ENCODE data around the gene MYO5B.

MYO5B gene

DNA sequence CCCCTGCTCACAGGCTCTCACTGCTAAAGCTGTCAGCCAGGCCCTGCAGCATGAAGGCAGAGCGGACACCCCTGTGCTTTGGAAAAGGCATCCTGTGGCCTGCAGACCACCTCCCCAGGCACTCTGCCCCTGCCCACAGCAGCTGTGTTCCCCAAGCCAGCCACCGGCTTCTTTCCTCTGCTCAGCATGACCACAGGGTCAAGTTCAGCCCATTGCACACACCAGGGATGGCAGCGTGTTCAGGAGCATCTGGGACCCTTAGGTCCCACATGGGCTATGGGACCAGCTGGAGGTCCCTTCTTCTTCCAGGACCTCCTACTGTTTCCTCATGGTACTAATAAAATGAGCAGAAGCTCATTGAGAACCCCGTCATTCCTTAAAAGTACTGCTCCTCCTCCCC, 263.2 kb downstream of the MYO5B start:
- H3K4me3 ChIP-seq (ENCODE audit: low read depth in 1 of 5, low read length in 5 of 5), result no peak overlapping the region
- no peaks in the 10 kb centered on the region for H3K36me3 ChIP-seq (ENCODE audit: control insufficient read depth in 5 of 5, insufficient read depth in 5 of 5, low read length in 5 of 5)
- H3K9me3 ChIP-seq (ENCODE audit: control insufficient read depth in 5 of 5, low read length in 5 of 5), result no peaks in the 10 kb centered on the region
- no peak overlapping the region for H3K9ac ChIP-seq (ENCODE audit: low read length in 5 of 5)
- H3K27ac ChIP-seq (ENCODE audit: low read depth, low read length), result no peak overlapping the region
- H3K27me3 ChIP-seq (ENCODE audit: control insufficient read depth in 5 of 5, insufficient read depth in 4 of 5, low read length in 5 of 5), result no peaks in the 10 kb centered on the region
- peaks cover 0 to 19% (median 13%) of the 10 kb centered on the region in 5 donors for H3K4me1 ChIP-seq (ENCODE audit: control insufficient read depth in 5 of 5, insufficient read depth in 5 of 5, low read length in 5 of 5)

DNA sequence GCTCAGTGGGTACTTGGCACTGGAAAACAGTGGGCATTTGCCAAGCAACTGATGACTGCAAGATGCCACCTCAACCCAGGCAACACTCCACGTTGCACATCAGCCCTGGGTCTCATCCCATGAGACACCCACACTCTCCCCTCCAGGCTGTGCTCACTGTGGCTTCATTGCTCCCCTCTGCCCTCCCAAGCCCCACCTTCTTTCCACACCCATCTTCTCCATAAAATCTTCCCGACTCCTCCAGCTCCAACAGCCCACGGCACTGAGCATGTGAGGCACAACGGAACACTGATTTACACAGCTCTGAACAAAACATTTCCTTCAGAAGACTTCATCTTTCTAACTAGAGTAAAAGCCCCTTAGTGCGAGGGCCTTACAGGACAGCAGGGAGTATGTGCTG, 263.8 kb downstream of the MYO5B start:
- H3K27ac ChIP-seq (ENCODE audit: low read depth, low read length), result no peak overlapping the region

DNA sequence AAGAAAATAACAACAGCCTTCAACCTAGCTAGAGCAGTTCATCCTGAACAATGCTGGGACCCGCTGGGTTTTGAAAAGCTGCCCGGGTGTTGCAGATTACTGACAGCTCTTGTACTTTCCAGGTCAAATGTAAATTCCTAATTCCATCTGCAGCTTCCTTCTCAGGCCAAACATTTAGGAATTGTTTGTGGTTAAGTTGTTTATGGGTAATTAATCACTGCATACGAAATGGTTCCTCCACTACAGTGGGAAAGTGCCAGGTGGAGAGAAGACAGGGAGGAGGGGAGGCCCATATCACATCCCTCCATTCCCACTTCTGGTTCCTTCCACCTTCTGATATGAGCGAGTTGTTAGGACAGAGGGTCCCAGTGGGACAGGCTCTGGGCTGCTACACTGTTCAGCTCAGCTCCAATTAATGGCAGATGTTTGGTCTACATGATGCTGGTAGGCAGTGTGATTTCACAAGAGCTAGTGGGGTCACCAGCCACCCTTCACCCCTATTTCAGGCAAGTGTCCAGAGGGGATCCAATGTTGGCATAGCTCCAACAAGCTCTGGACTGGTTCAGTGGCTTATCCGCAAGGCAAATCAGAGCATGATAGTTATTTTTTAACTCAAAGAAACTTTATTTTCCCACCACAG, 268.7 kb downstream of the MYO5B start:
- Histone ChIP-seq H3K4me1 (ENCODE audit: control insufficient read depth in 5 of 5, insufficient read depth in 5 of 5, low read length in 5 of 5) (peaks cover 0 to 21% (median 13%) of the 10 kb centered on the region in 5 donors), H3K36me3 (ENCODE audit: control insufficient read depth in 5 of 5, insufficient read depth in 5 of 5, low read length in 5 of 5) (no peaks in the 10 kb centered on the region), H3K27me3 (ENCODE audit: control insufficient read depth in 5 of 5, insufficient read depth in 4 of 5, low read length in 5 of 5) (no peaks in the 10 kb centered on the region), H3K27ac (ENCODE audit: low read depth, low read length) (no peak overlapping the region), H3K9me3 (ENCODE audit: control insufficient read depth in 5 of 5, low read length in 5 of 5) (no peaks in the 10 kb centered on the region), H3K4me3 (ENCODE audit: low read depth in 1 of 5, low read length in 5 of 5) (no peak overlapping the region), H3K9ac (ENCODE audit: low read length in 5 of 5) (no peak overlapping the region)

More for the DNA sequence above, 263.8 kb downstream of the MYO5B start:
- Histone ChIP-seq H3K27me3 (ENCODE audit: control insufficient read depth in 5 of 5, insufficient read depth in 4 of 5, low read length in 5 of 5) (no peaks in the 10 kb centered on the region), H3K4me3 (ENCODE audit: low read depth in 1 of 5, low read length in 5 of 5) (no peak overlapping the region), H3K9me3 (ENCODE audit: control insufficient read depth in 5 of 5, low read length in 5 of 5) (no peaks in the 10 kb centered on the region), H3K4me1 (ENCODE audit: control insufficient read depth in 5 of 5, insufficient read depth in 5 of 5, low read length in 5 of 5) (peaks cover 0 to 24% (median 17%) of the 10 kb centered on the region in 5 donors), H3K36me3 (ENCODE audit: control insufficient read depth in 5 of 5, insufficient read depth in 5 of 5, low read length in 5 of 5) (no peaks in the 10 kb centered on the region), H3K9ac (ENCODE audit: low read length in 5 of 5) (no peak overlapping the region)

DNA sequence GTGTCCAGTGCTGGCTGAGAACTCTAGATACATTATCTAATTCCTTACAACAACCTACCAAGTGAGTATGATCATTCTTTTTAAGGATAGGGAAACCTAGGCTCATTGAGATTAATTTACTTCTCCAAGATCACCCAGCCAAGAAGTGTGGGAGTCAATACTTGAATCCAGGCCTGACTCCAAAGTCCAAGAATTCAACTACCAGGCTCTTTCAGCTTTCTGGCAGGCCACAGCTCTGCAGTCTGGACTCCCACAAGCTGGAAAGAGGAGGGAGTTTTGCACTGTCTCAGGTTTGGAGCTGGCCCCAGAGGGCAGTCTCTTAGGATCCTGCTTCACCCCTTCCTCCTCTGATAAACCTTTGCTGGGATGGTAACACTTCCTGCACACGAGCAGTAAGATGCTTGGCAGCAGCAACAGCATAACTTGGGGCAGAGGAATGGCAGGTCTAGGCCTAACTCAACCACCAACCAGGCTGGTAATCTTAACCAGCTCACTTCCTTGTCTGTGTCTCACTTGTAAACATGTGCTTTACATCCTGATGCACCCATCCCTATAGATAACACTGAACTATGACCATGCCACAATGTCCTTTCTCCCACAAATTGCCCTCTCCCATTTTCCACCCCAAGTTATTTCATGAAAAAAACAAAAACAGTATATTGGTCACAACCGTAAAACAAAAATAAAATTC, 270.5 kb downstream of the MYO5B start:
- Histone ChIP-seq H3K4me3 (ENCODE audit: low read depth in 1 of 5, low read length in 5 of 5) (no peak overlapping the region), H3K9ac (ENCODE audit: low read length in 5 of 5) (no peak overlapping the region)

DNA sequence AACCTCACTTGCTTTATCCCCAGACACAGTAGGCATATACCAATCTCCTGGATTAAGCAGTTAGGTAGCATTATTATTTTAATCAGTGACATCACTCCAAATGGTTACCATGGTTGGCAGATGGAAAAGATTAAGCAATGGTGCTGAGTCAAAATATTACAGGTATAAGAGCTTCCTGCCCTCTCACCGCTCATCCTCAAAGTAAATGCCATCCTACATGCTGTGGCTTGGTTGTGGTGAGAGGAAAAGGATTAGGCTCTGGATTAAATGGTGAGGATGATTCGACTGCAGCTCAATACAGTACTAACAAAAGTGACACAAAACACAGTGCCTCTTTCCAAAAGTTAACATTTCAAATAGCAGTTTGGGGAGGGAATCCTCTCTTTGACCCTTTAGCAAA, 272.7 kb downstream of the MYO5B start:
- H3K36me3 ChIP-seq (ENCODE audit: control insufficient read depth in 5 of 5, insufficient read depth in 5 of 5, low read length in 5 of 5), result no peaks in the 10 kb centered on the region
- H3K27me3 ChIP-seq (ENCODE audit: control insufficient read depth in 5 of 5, insufficient read depth in 4 of 5, low read length in 5 of 5), result peaks cover 0 to 10% (median 2%) of the 10 kb centered on the region in 5 donors
- no peak overlapping the region for H3K27ac ChIP-seq (ENCODE audit: low read depth, low read length)
- peaks cover 0 to 21% (median 13%) of the 10 kb centered on the region in 5 donors for H3K4me1 ChIP-seq (ENCODE audit: control insufficient read depth in 5 of 5, insufficient read depth in 5 of 5, low read length in 5 of 5)
- H3K9me3 ChIP-seq (ENCODE audit: control insufficient read depth in 5 of 5, low read length in 5 of 5), result no peaks in the 10 kb centered on the region
- H3K4me3 ChIP-seq (ENCODE audit: low read depth in 1 of 5, low read length in 5 of 5), result no peak overlapping the region
- H3K9ac ChIP-seq (ENCODE audit: low read length in 5 of 5), result no peak overlapping the region

More for the DNA sequence above, 270.5 kb downstream of the MYO5B start:
- no peaks in the 10 kb centered on the region for H3K36me3 ChIP-seq (ENCODE audit: control insufficient read depth in 5 of 5, insufficient read depth in 5 of 5, low read length in 5 of 5)
- H3K4me1 ChIP-seq (ENCODE audit: control insufficient read depth in 5 of 5, insufficient read depth in 5 of 5, low read length in 5 of 5), result peaks cover 0 to 21% (median 13%) of the 10 kb centered on the region in 5 donors
- no peaks in the 10 kb centered on the region for H3K9me3 ChIP-seq (ENCODE audit: control insufficient read depth in 5 of 5, low read length in 5 of 5)
- peaks cover 0 to 4% (median 0%) of the 10 kb centered on the region in 5 donors for H3K27me3 ChIP-seq (ENCODE audit: control insufficient read depth in 5 of 5, insufficient read depth in 4 of 5, low read length in 5 of 5)
- H3K27ac ChIP-seq (ENCODE audit: low read depth, low read length), result no peak overlapping the region

DNA sequence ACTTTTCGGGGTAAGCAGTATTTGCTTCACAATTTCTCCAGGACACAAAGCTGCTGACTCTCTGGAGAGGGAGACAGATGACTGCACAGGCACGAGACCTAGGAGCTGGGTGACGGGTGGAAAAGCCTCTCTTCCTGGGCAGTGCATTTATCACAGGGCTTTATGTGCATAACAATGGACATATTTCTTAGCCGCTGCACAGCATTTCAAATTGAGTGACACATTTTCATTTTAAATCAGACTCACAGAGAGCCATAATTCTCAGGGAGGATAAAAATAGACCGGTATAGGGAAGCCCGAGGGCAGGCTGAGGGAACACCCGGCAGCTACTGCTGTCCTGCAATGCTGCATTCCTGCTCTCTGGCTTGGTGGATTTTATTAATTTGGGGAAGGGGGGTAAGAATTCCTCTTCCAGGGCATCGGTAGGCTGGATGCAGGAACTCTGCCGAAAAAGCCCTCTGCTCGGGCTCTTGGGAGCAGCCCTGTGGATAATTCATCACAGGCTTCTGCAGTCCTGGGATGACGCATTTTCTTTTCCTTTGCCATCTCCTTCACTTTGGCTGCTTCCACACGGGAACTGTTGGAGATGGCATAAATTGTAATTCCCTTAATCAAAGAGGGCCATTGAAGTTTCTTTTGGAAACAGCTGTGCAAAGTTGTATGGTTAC, 273.5 kb downstream of the MYO5B start:
- Histone ChIP-seq H3K9ac (ENCODE audit: low read length in 5 of 5) (no peak overlapping the region), H3K27me3 (ENCODE audit: control insufficient read depth in 5 of 5, insufficient read depth in 4 of 5, low read length in 5 of 5) (peaks cover 0 to 10% (median 3%) of the 10 kb centered on the region in 5 donors)

DNA sequence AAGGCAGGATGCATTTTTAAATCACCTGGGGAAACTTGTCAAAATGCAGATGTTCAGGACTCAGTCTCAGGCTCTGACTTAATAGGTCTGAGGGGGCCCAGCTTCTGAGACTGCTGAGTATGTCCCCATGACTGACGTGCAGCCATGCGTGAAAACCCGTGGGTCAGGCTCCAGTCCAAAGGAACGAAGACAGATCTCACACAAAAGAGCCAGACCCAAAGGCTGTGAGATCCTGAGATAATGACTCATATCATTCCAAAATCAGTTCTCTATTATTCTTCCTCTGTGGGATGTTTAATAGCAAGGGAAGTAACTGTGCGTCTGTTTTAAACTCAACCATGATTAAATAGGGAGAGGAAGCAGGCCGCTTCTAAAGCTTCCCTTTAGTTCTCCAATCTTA, 274.2 kb downstream of the MYO5B start:
- Histone ChIP-seq H3K4me3 (ENCODE audit: low read depth in 1 of 5, low read length in 5 of 5) (no peak overlapping the region), H3K9me3 (ENCODE audit: control insufficient read depth in 5 of 5, low read length in 5 of 5) (no peaks in the 10 kb centered on the region), H3K36me3 (ENCODE audit: control insufficient read depth in 5 of 5, insufficient read depth in 5 of 5, low read length in 5 of 5) (no peaks in the 10 kb centered on the region), H3K27me3 (ENCODE audit: control insufficient read depth in 5 of 5, insufficient read depth in 4 of 5, low read length in 5 of 5) (peaks cover 0 to 10% (median 3%) of the 10 kb centered on the region in 5 donors), H3K27ac (ENCODE audit: low read depth, low read length) (no peak overlapping the region), H3K4me1 (ENCODE audit: control insufficient read depth in 5 of 5, insufficient read depth in 5 of 5, low read length in 5 of 5) (peaks cover 0 to 11% (median 3%) of the 10 kb centered on the region in 5 donors), H3K9ac (ENCODE audit: low read length in 5 of 5) (no peak overlapping the region)

More for the DNA sequence above, 273.5 kb downstream of the MYO5B start:
- H3K9me3 ChIP-seq (ENCODE audit: control insufficient read depth in 5 of 5, low read length in 5 of 5), result no peaks in the 10 kb centered on the region
- H3K4me1 ChIP-seq (ENCODE audit: control insufficient read depth in 5 of 5, insufficient read depth in 5 of 5, low read length in 5 of 5), result peaks cover 0 to 18% (median 10%) of the 10 kb centered on the region in 5 donors
- H3K27ac ChIP-seq (ENCODE audit: low read depth, low read length), result no peak overlapping the region
- H3K4me3 ChIP-seq (ENCODE audit: low read depth in 1 of 5, low read length in 5 of 5), result no peak overlapping the region
- H3K36me3 ChIP-seq (ENCODE audit: control insufficient read depth in 5 of 5, insufficient read depth in 5 of 5, low read length in 5 of 5), result no peaks in the 10 kb centered on the region

DNA sequence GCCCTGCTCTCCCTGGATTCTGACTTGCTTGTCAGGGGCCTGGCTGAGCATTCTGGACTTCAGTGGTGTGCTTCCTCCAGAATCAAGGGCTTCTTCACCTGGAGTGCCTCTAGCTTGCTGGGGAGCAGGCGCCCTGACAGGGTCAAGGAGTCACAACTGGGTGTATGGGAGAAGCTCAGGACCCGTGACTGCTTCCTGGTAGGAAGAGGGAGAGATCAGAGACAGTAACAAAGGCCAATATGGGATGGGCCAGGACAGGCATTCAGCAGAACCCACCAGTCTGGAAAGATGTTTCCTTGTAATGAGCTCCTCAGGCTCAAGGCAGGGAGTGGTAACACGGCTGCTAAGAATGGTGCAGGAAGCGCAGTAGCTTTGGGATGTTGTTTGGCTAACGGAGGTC, 277.2 kb downstream of the MYO5B start:
- Histone ChIP-seq H3K9me3 (ENCODE audit: control insufficient read depth in 5 of 5, low read length in 5 of 5) (no peaks in the 10 kb centered on the region), H3K27ac (ENCODE audit: low read depth, low read length) (no peak overlapping the region), H3K4me3 (ENCODE audit: low read depth in 1 of 5, low read length in 5 of 5) (no peak overlapping the region), H3K36me3 (ENCODE audit: control insufficient read depth in 5 of 5, insufficient read depth in 5 of 5, low read length in 5 of 5) (no peaks in the 10 kb centered on the region), H3K4me1 (ENCODE audit: control insufficient read depth in 5 of 5, insufficient read depth in 5 of 5, low read length in 5 of 5) (peaks cover 0 to 4% (median 0%) of the 10 kb centered on the region in 5 donors), H3K9ac (ENCODE audit: low read length in 5 of 5) (no peak overlapping the region), H3K27me3 (ENCODE audit: control insufficient read depth in 5 of 5, insufficient read depth in 4 of 5, low read length in 5 of 5) (peaks cover 0 to 10% (median 3%) of the 10 kb centered on the region in 5 donors)

DNA sequence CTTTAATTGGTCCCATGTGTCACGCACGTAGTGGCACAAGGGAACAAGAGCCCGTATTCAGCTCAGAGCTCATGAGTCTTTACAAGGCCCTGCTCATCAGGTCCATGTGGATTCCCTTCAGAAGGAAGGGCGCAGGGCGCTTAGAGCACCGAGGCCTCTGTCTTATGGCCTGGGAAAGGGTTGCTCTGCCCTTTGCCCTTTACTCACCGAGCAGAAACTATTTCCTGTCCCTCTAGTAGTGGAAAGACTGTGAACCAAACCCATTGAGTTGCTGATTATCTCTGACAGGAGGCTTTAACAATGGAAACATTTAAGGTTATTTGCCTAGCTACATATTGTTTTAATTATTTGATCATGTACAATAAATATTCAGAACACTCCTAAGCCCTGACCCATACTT, 279.6 kb downstream of the MYO5B start:
- H3K27me3 ChIP-seq (ENCODE audit: control insufficient read depth in 5 of 5, insufficient read depth in 4 of 5, low read length in 5 of 5), result peaks cover 0 to 6% (median 3%) of the 10 kb centered on the region in 5 donors
- no peaks in the 10 kb centered on the region for H3K9me3 ChIP-seq (ENCODE audit: control insufficient read depth in 5 of 5, low read length in 5 of 5)
- no peak overlapping the region for H3K27ac ChIP-seq (ENCODE audit: low read depth, low read length)
- H3K36me3 ChIP-seq (ENCODE audit: control insufficient read depth in 5 of 5, insufficient read depth in 5 of 5, low read length in 5 of 5), result no peaks in the 10 kb centered on the region
- H3K4me1 ChIP-seq (ENCODE audit: control insufficient read depth in 5 of 5, insufficient read depth in 5 of 5, low read length in 5 of 5), result no peaks in the 10 kb centered on the region
- H3K4me3 ChIP-seq (ENCODE audit: low read depth in 1 of 5, low read length in 5 of 5), result no peak overlapping the region
- no peak overlapping the region for H3K9ac ChIP-seq (ENCODE audit: low read length in 5 of 5)

DNA sequence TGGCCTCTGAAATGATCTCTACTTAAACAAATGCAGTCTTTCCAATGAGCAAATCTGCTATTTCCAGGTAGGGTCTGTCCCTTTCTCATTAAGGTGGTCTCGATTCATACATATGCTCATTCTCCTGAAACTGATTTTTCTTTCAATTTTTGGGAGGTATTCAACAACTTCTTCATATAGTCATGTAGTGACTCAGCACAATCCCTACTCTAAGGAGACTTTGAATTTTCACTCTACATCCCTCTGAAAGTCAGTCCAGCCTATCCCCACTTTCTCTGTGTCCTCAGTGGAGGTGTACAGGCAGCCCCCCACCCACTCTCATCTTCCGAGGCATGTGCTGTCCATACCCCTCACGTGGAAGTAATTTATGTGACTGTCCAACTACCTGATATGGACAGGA, 281.7 kb downstream of the MYO5B start:
- Histone ChIP-seq H3K27ac (ENCODE audit: low read depth, low read length) (no peak overlapping the region), H3K9ac (ENCODE audit: low read length in 5 of 5) (no peak overlapping the region), H3K4me3 (ENCODE audit: low read depth in 1 of 5, low read length in 5 of 5) (no peak overlapping the region), H3K9me3 (ENCODE audit: control insufficient read depth in 5 of 5, low read length in 5 of 5) (no peaks in the 10 kb centered on the region), H3K4me1 (ENCODE audit: control insufficient read depth in 5 of 5, insufficient read depth in 5 of 5, low read length in 5 of 5) (peaks cover 0 to 4% (median 0%) of the 10 kb centered on the region in 5 donors), H3K36me3 (ENCODE audit: control insufficient read depth in 5 of 5, insufficient read depth in 5 of 5, low read length in 5 of 5) (no peaks in the 10 kb centered on the region), H3K27me3 (ENCODE audit: control insufficient read depth in 5 of 5, insufficient read depth in 4 of 5, low read length in 5 of 5) (peaks cover 0 to 3% (median 0%) of the 10 kb centered on the region in 5 donors)
